GM19239 (cell line): ENCODE data around the gene ZXDC.

ENCODE experiments used
- DNase-seq: peaks from one replicate; pipeline ENCODE4 v3.0.0; 2011; ENCODE audit warnings: low spot score; ENCODE audit not compliant: insufficient read length
- FAIRE-seq: peaks from 2 replicates; lab custom pipeline; 2011; peaks lifted over from hg19 to GRCh38; lab: Jason Lieb, UNC

The ZXDC gene

DNA sequence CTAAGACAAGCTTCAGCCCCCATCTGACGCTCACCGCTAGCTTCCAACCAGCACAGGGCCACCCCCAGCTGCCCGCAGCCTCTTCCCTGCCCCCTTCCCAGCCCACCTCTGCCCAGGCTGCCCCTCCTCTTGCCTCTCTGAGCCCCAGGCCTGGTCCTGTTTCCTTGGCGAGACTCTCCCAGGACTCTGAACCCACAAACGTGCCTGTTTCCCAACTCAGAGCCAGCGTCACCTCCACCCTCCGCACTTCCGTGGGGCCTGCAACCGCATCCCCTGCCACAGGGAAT lies 35.0 kb downstream of the ZXDC start:
- no peak for FAIRE-seq
- no peak for DNase-seq

DNA sequence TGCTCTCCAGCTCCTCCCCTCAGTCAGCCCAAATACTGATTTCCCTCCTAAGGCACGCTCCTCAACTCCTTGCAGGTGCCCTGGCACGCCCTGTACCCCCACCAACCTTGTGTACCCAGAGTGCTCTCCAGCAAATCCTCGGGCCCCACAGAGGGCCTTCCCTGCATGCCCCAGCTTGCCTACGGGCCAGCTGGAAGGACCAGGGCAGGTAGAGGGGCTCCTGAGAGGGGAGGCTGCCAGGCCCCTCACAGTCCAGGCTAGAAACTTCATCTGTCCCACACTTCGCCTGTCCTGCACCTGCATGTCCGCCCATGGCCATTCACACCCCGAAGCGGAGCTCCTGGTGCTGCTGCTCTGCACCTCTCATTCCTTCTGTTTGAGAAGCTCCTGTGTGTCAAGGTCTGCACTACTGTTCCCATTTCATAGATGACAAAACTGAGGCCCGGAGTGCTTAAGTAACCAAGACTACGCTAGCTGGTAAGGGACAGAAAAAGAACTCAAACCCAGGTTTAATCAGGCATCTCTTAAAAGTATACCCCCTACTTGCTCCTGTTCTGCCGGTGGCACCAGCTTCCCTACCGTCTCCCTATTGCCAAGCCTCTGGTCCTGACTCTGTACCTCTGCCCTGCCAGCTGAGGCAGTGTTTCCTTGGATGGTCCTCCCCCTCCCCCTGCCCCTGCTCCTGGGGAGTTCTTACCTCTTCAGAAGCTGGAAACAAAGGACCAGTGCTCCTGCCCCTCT lies 35.6 kb downstream of the ZXDC start:
- no peak for FAIRE-seq
- DNase-seq: no peak

DNA sequence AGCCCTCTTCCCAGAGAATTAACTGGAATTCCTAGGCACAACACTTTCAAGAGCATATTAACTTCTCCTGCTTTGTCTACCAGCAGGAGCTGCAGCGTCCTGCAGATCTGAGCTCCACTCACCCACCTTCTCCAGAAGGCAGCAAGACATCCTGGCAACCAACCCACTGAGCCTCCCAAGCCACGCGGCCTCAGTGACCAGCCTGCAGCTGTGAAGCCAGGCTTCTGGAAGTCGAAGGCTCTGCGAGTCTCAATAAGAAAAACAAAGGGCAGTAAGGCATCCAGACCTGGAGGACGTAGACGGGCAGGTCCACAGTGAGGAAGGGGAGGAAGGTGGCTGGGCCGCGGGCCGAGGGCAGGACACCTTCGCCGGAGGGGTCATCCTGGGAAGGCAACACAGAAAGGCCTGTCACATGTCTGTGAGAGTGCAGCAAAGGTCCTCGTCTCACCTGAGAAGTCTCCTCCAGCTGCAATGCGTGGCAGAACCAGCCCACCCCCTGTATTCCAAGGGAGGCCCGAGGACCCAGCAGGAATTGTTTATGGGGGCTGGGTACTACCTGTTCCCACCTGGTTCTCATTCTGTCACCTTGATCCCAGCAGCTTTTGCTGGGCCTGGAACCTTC lies 36.2 kb downstream of the ZXDC start:
- FAIRE-seq: no peak

GRCh38 chr3:126438746-126439145 lies 36.9 kb downstream of the ZXDC start:
- no peak for FAIRE-seq
- DNase-seq: no peak

More for the DNA sequence above, 36.2 kb downstream of the ZXDC start:
- no peak for DNase-seq

GRCh38 chr3:126438186-126438585 lies 37.5 kb downstream of the ZXDC start:
- FAIRE-seq (no peak), DNase-seq (no peak)

- no peak for FAIRE-seq
- DNase-seq: no peak
These were observed 38.6 kb downstream of the ZXDC start for GRCh38 chr3:126436826-126437717.

DNA sequence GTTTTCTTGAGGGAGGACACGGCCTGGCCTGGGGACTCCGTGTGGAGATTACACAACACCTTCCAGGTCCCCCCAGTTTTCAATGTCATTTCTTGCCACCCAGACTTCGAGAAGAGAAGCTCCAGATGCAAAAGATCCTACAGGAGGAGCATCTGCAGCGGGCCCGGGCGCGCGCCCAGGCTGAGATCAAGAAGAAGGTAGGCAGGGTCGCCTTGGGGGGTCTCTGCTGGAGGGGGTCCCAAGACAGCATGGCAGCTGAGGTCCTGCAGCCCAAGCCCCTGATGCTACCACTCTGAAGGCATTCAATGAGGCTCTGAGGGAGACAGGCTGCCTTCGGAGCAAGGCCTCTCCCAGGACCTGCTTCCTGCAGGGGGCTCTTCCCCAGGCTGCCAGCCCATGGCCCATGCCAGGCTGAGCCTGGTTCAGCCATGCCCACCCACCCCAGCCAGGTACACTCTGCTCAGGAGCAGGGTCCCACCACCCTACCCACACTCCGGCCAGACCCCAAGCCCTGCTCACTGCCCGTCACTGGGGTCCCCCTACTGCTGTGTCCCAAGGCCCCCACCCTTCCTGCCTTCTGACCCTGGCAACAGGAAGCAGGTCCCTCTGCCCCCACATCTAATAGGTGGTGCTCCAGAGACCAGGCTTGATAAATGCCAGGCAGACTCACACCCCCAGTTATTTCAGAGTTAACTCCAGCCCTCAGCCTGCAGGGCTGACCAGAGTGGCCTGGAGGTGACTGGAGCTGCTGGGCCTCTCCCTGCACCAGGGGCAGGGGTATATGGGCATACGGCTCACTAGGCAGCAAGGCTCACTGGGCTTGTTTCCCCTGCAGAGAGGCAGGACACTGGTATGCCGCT lies 40.0 kb downstream of the ZXDC start:
- FAIRE-seq: no peak
- no peak for DNase-seq

DNA sequence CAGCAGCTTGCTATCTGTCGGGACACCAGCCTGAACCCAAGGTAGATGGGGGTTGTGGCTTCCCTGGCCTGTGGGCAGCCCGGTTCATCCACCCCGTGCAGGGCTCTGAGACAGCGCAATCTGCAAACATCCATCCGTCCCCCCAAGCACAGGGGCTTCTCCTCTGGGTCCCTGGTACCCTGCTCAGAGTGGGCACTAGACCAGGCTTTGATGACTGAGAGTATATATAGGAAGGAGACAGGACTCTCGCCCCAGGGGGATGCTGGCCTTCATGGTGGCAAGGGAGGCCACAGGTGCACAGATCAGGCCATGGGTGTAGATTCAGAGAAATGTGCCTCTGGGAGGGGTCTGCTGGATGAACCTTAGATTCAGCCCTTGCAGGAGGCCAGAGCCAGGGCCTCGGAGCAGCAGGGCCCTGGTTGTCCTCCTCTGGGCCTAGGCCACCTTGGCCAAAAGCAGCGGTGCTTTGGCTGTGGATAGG lies 40.7 kb downstream of the ZXDC start:
- no peak for DNase-seq
- no peak for FAIRE-seq

DNA sequence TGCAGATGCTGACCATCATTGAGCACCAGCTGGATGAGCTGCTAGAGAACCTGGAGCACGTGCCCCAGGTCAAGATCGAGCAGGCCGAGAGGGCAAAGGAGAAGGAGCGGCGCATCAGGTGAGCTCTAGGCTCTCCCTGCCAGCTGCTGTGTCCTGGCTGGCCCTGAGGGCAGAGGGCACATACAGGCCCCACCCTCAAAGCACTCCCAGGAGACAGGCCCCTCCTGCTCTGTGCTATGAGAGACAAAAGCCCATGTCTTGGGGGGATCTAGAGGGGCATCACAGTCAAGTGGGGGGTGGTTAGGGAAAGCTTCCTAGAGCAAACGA lies 41.5 kb downstream of the ZXDC start:
- FAIRE-seq (no peak), DNase-seq (no peak)

DNA sequence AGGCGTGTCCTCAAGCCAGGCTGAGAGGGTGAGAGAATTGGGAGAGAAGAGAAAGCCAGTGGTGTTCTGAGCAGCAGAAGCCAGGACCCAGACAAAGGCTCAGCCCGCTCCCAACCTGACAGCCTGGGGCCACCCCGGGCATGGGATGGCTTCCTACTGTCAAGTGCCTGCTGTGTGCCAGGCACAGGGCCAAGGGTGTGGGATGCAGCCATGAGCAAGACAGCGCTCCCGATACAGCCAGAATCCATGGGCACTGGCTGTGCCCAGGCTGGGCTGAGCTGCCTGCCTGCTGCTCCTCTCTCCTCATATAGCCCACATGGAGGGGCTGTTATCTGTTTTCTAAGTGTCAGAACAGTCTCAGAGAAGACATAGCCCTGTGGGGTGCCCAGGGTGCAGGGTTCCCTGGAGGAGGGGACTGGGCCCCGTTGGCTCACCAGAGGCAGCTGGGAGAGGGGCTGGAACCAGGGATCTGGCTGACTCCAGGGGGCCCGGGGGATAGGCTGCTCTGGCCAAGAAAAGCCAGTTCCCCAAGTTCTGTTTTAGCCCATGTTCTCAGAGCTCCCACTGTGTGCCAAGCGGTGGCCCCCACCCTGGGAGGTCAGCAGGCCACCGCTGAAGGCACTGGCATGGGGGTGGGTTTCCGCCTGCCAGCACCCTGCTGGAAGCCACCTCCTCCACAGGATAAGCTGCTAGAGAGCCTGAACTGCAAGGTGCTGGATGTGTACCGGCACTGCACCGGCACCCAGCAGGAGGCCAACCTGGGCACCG lies 42.0 kb downstream of the ZXDC start:
- FAIRE-seq (no peak), DNase-seq (no peak)

- no peak for FAIRE-seq
- no peak for DNase-seq
These were observed 42.6 kb downstream of the ZXDC start for GRCh38 chr3:126433105-126433430.

DNA sequence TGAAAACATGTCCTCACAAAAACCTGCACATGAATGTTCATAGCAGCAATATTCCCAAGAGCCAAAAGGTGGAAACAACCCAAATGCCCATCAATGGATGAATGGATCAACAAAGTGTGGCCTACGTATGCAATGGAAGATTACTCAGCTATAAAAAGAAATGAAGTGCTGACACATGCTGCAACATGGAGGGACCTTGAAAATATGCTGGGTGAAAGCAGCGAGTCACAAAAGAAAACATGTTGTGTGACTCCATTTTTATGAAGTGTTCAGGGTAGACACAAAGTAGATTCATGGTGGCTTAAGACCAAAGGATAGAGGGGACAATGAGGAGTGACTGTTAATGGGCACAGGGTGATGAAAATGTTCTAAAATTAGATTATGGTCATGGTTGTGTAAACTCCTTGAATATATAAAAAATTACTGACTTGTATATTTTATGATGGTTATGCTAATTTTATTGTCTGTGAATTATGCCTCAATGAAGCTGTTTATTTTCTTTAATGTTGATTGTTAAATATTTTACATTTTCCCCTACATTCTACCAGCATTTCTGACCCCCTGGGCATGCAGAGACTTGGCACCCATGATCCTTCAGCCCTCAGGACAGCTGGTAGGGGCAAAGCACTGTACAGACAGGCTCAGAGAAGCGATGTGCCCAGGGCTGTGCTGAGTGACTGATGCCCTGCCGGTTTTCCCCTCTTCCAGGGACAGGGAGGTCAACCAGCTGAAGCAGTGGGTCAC lies 43.2 kb downstream of the ZXDC start:
- no peak for FAIRE-seq
- DNase-seq: no peak

GRCh38 chr3:126431103-126431534 lies 44.6 kb downstream of the ZXDC start:
- FAIRE-seq (no peak), DNase-seq (no peak)

GRCh38 chr3:126424751-126425150 lies 50.9 kb downstream of the ZXDC start:
- DNase-seq: no peak
- no peak for FAIRE-seq

GRCh38 chr3:126424039-126424717 lies 51.5 kb downstream of the ZXDC start:
- FAIRE-seq: no peak
- no peak for DNase-seq

DNA sequence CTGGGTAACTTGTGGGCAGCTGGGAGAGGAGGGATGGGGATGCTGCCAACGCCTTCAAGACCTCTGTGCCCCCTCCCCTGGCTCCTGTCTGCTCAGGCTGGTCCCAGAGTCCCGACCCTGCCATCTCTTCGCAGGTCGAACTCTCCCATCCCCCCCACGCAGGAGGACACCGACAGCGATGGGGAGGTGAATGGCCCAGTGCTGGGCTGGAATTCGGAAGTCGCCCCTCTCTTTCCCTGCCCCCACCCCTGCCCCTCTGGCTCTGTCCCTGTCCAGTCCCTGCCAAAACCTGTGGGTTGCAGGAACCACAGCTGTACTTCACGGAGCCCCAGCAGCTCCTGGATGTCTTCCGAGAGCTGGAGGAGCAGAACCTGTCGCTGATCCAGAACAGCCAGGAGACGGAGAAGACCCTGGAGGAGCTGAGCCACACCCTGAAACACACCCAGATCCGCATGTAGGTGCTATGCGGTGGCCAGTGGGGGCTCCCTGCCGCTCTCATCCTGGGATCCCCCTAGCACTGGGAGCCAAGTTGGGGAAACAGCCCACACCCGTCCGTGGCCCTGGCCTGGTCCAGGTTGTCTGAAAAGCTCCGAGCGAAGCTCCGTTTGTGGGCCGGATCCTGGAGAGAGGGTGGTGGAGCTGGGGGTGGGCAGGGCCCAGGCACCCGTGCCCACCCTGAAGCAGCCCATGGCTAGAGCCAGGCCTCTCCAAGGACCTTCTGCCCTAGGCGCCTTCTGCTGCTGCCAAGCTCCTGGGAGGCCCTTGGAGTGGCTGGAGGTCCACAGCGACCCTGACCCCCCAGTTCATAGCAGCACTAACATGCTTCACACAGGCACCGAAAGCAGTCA lies 52.3 kb downstream of the ZXDC start:
- FAIRE-seq (no peak), DNase-seq (no peak)

DNA sequence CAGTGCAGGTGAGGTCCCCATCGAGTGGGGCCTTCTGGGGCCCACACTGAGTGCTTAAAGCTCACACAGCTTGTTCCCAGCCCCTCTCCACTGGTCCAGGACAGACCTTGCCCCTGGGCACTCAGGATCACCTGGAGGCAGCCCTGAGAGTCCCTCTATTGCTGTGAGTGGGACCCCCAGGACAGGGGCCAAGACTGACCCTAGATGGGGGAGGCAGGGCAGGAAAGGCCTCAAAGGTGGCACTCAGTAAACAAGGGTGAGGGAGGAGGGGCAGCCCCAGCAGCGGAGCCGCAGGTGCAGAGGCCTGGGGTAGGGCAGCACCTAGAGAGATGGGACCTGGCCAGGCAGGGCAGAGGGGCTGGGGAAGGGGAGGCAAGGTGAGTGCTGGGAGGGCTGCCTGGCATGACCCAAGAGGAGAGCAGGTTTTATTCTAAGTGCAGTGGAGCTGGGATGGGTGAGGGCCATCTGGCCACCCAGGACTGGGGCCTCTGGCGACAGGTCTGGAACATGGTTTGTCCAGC lies 53.1 kb downstream of the ZXDC start:
- FAIRE-seq (no peak), DNase-seq (no peak)
